Muscle layer of colon (tissue), 2 donors: ENCODE data around the gene CXCR1.

Experiments used
- H3K27ac ChIP-seq: one replicate; pipeline ENCODE4 v1.7.0; 2013; ENCODE audit warnings: low read depth, mild to moderate bottlenecking, low read length, moderate library complexity
- H3K27me3 ChIP-seq, 2 donors: one replicate each; pipeline ENCODE4 v1.7.0; 2013; ENCODE audit warnings: low read length in 2 of 2, mild to moderate bottlenecking in 2 of 2; ENCODE audit not compliant: insufficient read depth in 2 of 2, control insufficient read depth in 1 of 2
- H3K36me3 ChIP-seq: one replicate; pipeline ENCODE4 v1.7.0; 2013; ENCODE audit warnings: mild to moderate bottlenecking, low read length; ENCODE audit not compliant: insufficient read depth
- H3K4me1 ChIP-seq: one replicate; pipeline ENCODE4 v1.7.0; 2013; ENCODE audit warnings: mild to moderate bottlenecking, low read length; ENCODE audit not compliant: insufficient read depth
- H3K4me3 ChIP-seq, 2 donors: one replicate each; pipeline ENCODE4 v1.7.0; 2013; ENCODE audit warnings: low read length in 2 of 2, low read depth in 1 of 2, mild to moderate bottlenecking in 1 of 2, moderate library complexity in 1 of 2
- H3K9ac ChIP-seq: one replicate; pipeline ENCODE4 v1.7.0; 2013; ENCODE audit warnings: low read length
- H3K9me3 ChIP-seq: one replicate; pipeline ENCODE4 v1.7.0; 2013; ENCODE audit warnings: mild to moderate bottlenecking, low read length
- donor health status: abdominal sarcoma.
- donor health status: Adenocarcinoma of cecum.

The CXCR1 gene

GRCh38 chr2:218155953-218156479 lies 10.7 kb downstream of the CXCR1 start:
- no peaks in the 10 kb centered on the region for H3K36me3 ChIP-seq
- H3K4me1 ChIP-seq = no peaks in the 10 kb centered on the region
- H3K27me3 ChIP-seq = no peaks in the 10 kb centered on the region
- H3K4me3 ChIP-seq = no peak overlapping the region
- no peak overlapping the region for H3K9ac ChIP-seq
- H3K9me3 ChIP-seq = no peaks in the 10 kb centered on the region
- H3K27ac ChIP-seq = no peak overlapping the region

GRCh38 chr2:218152777-218153176 lies 14.0 kb downstream of the CXCR1 start:
- Histone ChIP-seq H3K36me3 (no peaks in the 10 kb centered on the region), H3K9ac (no peak overlapping the region), H3K9me3 (no peaks in the 10 kb centered on the region), H3K27me3 (no peaks in the 10 kb centered on the region), H3K4me3 (no peak overlapping the region), H3K4me1 (no peaks in the 10 kb centered on the region), H3K27ac (no peak overlapping the region)

GRCh38 chr2:218152172-218152571 lies 14.6 kb downstream of the CXCR1 start:
- no peaks in the 10 kb centered on the region for H3K9me3 ChIP-seq
- no peaks in the 10 kb centered on the region for H3K36me3 ChIP-seq
- no peaks in the 10 kb centered on the region for H3K27me3 ChIP-seq
- no peaks in the 10 kb centered on the region for H3K4me1 ChIP-seq
- H3K4me3 ChIP-seq = no peak overlapping the region
- no peak overlapping the region for H3K27ac ChIP-seq
- H3K9ac ChIP-seq = no peak overlapping the region

- Histone ChIP-seq H3K27me3 (no peaks in the 10 kb centered on the region), H3K9me3 (no peaks in the 10 kb centered on the region), H3K4me3 (no peak overlapping the region), H3K27ac (no peak overlapping the region), H3K4me1 (no peaks in the 10 kb centered on the region), H3K36me3 (no peaks in the 10 kb centered on the region), H3K9ac (no peak overlapping the region)
These were observed 16.8 kb downstream of the CXCR1 start for GRCh38 chr2:218149848-218150440.

GRCh38 chr2:218149098-218149497 lies 17.7 kb downstream of the CXCR1 start:
- no peaks in the 10 kb centered on the region for H3K4me1 ChIP-seq
- H3K27ac ChIP-seq = no peak overlapping the region
- H3K9me3 ChIP-seq = no peaks in the 10 kb centered on the region
- H3K36me3 ChIP-seq = no peaks in the 10 kb centered on the region
- H3K4me3 ChIP-seq = no peak overlapping the region
- no peaks in the 10 kb centered on the region for H3K27me3 ChIP-seq
- H3K9ac ChIP-seq = no peak overlapping the region

GRCh38 chr2:218146056-218146455 lies 20.7 kb downstream of the CXCR1 start:
- Histone ChIP-seq H3K36me3 (no peaks in the 10 kb centered on the region), H3K27ac (no peak overlapping the region), H3K9me3 (no peaks in the 10 kb centered on the region), H3K27me3 (no peaks in the 10 kb centered on the region), H3K4me3 (no peak overlapping the region), H3K4me1 (no peaks in the 10 kb centered on the region), H3K9ac (no peak overlapping the region)

GRCh38 chr2:218145124-218145523 lies 21.6 kb downstream of the CXCR1 start:
- Histone ChIP-seq H3K4me1 (no peaks in the 10 kb centered on the region), H3K4me3 (no peak overlapping the region), H3K27ac (no peak overlapping the region)

GRCh38 chr2:218138047-218138446 lies 28.7 kb downstream of the CXCR1 start:
- H3K4me3 ChIP-seq = no peak overlapping the region
- H3K27ac ChIP-seq = no peak overlapping the region
- no peaks in the 10 kb centered on the region for H3K9me3 ChIP-seq
- no peaks in the 10 kb centered on the region for H3K36me3 ChIP-seq
- no peaks in the 10 kb centered on the region for H3K4me1 ChIP-seq
- no peak overlapping the region for H3K9ac ChIP-seq
- no peaks in the 10 kb centered on the region for H3K27me3 ChIP-seq

More at GRCh38 chr2:218145124-218145523, 21.6 kb downstream of the CXCR1 start:
- Histone ChIP-seq H3K9me3 (no peaks in the 10 kb centered on the region), H3K9ac (no peak overlapping the region), H3K36me3 (no peaks in the 10 kb centered on the region), H3K27me3 (no peaks in the 10 kb centered on the region)

- Histone ChIP-seq H3K9ac (no peak overlapping the region), H3K4me1 (no peaks in the 10 kb centered on the region), H3K27me3 (no peaks in the 10 kb centered on the region), H3K4me3 (no peak overlapping the region), H3K36me3 (no peaks in the 10 kb centered on the region), H3K27ac (no peak overlapping the region), H3K9me3 (no peaks in the 10 kb centered on the region)
These were observed 29.2 kb downstream of the CXCR1 start for GRCh38 chr2:218137514-218137913.

GRCh38 chr2:218130822-218131221 lies 35.9 kb downstream of the CXCR1 start:
- Histone ChIP-seq H3K9me3 (no peaks in the 10 kb centered on the region), H3K36me3 (no peaks in the 10 kb centered on the region), H3K4me3 (no peak overlapping the region), H3K27ac (no peak overlapping the region), H3K4me1 (no peaks in the 10 kb centered on the region), H3K9ac (no peak overlapping the region), H3K27me3 (no peaks in the 10 kb centered on the region)

- H3K27me3 ChIP-seq = no peaks in the 10 kb centered on the region
- H3K27ac ChIP-seq = no peak overlapping the region
These were observed 36.4 kb downstream of the CXCR1 start for GRCh38 chr2:218130377-218130776.

GRCh38 chr2:218129458-218130135 lies 37.2 kb downstream of the CXCR1 start:
- H3K4me1 ChIP-seq = no peaks in the 10 kb centered on the region
- H3K36me3 ChIP-seq = no peaks in the 10 kb centered on the region
- no peaks in the 10 kb centered on the region for H3K9me3 ChIP-seq
- H3K27me3 ChIP-seq = no peaks in the 10 kb centered on the region
- H3K4me3 ChIP-seq = no peak overlapping the region
- no peak overlapping the region for H3K9ac ChIP-seq
- H3K27ac ChIP-seq = no peak overlapping the region

More at GRCh38 chr2:218130377-218130776, 36.4 kb downstream of the CXCR1 start:
- Histone ChIP-seq H3K36me3 (no peaks in the 10 kb centered on the region), H3K4me1 (no peaks in the 10 kb centered on the region), H3K9ac (no peak overlapping the region), H3K4me3 (no peak overlapping the region), H3K9me3 (no peaks in the 10 kb centered on the region)
